Stimulated activated CD8-positive, alpha-beta memory T cell treated with anti-CD3 and anti-CD28 coated beads, Interleukin-12 subunit alpha, Interleukin-12 subunit beta, amount 100 ng/mL, for 24 hours (primary cell): ENCODE data around the gene NMT1.
A peak's percentile ranks its signal among the peaks of the same experiment; 100 is the strongest.

Source experiments
- DNase-seq: peaks from one replicate; pipeline ENCODE4 v3.0.0-alpha.2; 2020; ENCODE audit errors: extremely low read depth

The NMT1 gene

DNA sequence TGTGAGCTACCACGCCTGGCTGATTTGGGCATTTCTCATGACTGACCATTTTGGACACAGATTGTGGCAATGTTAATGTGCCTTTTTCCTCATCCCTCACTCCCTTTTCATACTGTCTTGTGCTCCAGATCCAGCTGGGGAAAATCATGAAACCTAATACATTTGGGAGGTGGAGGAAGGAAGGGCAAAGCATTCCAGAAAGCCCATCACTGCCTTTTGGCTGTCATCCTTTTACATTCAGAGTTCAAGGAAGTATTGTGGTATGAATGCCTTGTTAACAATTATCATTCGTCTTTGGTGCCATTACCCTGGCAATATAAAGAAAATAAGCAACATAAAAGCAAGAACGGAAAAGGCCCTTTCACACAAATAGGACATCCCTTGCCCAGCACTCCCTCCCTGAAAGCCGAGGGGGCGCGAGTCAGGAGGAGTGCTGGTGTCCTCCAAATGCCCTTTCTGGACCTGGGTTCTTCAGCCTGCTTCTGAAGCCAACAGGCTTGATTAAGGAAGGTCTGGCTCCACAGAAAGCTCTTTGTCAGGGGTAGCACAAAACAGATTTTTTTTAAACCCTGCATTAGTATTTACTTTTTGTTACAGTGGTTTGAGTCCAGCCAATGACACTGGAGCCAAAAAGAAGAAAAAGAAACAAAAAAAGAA lies 20.1 kb downstream of the NMT1 start:
- no peak for DNase-seq

DNA sequence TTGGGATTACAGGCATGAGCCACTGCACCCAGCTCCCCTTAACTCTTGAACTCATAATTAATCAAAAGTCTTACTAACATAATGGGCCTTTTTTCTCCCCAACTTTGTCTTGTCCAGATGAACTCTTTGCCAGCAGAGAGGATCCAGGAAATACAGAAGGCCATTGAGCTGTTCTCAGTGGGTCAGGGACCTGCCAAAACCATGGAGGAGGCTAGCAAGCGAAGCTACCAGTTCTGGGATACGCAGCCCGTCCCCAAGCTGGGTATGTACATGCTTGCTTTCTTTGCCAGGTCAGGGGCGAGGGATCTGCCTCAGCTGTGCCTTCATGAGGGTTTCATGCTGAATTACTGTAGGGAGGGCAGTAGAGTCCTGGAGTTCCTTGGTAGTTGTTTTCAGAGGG lies 25.3 kb downstream of the NMT1 start:
- DNase-seq: no peak

DNA sequence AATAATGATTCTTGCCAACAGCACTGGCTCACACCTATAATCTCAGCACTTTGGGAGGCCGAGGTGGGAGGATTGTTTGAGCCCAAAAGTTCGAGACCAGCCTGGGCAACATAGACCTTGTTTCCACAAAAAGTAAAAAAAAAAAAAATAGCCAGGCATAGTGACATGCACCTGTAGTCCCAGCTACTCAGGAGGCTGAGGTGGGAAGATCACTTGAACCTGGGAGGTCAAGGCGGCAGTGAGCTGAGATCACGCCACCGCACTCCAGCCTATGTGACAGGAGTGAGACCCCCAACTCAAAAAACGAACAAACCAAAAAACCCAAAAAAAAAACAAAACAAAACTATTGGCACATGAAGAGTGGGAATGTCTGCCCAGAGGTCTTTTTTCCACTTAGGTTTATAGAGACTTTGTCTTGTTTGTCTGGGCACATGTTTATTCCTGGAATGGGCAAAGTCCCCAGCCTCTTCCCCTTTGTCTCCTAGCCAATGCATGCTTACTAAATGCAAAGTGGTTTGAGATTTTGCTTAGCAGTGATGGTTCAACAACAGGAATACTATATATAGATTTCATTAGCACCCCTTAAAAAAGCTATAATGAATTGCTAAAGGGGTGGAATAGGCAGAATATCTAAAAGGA lies 25.9 kb downstream of the NMT1 start:
- DNase-seq: no peak

DNA sequence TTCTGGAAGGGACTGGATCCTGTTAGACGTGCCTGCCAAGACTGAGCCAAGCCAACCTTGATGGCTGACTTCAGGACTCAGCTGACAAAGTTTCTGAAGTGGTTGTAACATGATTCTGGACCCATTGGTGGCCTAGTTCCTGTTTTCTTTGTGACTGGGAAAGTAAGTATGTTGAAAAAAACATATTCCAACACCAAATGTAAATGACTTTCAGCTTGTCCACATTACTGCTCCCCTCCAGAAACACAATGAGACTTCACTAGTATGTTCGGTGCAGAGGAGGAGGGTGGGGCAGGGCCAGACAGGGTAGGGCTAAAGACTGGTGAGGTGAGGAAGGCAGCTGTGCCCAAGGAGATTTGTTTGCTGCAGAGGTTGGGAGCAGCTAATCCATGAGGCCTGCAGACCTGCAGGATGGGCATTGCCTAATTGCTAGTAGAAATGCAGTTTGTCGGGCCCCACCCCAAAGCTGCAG lies 26.4 kb downstream of the NMT1 start:
- no peak for DNase-seq

DNA sequence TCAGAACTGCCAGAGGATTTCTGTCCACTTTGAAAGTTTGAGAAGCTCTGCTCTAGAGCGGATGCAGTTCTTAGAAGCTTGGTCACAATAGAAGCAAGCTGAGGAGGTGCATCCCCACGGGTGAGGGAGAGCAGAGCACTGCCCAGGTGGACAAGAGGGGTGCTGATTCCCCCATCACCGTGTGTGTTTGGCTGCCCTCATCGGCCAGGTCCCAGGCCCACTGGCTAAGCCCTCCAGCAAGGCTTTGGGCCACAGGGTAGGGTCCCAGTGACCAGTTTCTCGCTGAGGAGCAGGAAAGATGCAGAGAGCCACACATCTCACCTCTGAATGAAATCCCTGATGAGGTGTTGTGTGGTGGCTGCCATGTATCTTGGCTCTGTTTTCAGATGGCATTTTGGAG lies 26.9 kb downstream of the NMT1 start:
- no peak for DNase-seq

DNA sequence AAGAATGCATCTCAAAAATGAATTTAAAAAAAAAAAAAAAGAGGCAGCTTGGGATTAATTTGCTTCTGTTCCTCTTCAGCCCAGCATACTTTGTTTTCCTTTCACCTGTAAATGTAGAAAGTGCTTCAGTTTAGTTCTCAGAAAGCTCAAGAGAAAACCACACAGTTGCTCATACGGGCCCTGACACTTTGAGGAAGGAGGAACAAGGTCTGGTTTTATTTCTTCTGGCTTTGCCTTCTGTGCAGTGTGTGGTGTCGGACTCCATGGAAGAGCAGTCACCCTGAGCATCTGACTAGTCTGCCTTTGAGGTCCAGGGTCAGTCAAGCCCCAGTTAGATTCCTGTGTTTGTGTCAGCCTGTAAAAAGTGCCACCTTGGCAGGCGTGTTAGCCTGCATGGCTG lies 27.6 kb downstream of the NMT1 start:
- DNase-seq: no peak

DNA sequence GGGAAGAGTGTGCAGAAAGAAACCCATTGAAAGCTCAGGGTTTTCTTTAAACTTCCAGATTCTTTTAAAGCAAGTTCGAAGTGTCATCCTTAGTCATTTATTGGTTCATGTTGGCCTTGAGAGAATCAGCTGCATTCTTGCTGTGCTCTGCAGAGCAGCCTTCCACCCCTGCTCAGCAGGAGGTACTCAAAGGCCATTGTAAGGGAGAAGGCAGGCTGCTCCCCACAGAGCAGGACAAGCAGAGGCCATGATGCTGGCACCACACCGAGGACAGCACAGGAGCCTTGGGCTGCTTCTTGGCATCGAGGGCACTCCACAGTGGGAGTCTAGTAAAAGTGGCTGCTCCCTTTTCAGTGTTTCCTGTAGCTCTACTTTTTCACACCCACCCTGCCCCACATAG lies 29.6 kb downstream of the NMT1 start:
- DNase-seq: no peak

DNA sequence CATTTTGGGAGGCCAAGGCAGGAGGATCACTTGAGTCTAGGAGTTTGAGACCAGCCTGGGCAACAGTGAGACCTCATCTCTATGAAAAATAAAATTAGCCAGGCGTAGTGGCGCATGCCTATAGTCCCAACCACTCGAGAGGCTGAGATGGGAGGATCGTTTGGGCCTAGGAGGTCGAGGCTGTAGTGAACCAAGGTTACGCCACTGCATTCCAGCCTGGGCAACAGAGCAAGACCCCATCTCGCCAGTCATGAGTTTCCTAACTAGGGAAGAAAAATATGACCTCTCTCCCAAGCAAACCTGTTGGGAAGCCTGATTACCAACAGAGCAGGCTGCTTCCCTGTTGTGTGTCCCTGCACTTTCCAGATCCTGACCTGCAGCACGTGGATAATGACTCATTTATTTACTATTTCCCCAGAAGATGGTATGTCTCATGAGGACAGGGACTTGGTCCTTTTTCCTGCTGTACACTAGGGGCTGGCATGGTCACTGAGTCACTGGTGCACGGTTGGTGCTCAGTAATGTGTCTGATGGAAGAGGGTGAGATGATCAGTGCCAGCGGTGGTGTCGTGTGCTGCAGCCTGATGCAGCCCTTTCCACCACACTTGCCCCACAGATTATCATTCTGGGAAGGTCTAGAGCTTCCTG lies 30.8 kb downstream of the NMT1 start:
- no peak for DNase-seq

DNA sequence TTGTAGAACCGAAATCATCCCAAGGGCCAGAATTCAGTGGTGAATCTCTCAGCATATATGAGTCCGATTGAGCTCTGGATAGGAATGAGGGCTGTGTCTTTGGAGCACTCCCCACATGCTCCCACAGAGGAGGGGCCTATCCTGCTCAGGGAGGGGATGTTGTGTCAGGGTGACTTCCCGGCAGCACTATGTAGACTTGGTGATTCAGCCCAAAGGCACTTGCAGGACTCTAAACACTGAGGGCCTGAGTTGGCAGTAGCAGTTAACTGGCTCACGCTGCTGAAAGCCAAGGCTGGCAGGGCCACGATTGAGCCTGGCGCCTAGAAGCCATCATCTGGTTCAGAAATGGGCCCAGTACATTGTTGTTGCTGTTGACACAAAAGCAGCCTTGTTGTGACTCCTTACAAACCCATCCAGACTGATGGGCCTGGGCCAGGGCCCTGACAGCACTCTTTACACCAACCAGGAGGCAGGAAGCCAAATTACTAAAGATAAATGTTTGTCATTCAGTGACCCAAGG lies 31.9 kb downstream of the NMT1 start:
- DNase-seq: no peak

DNA sequence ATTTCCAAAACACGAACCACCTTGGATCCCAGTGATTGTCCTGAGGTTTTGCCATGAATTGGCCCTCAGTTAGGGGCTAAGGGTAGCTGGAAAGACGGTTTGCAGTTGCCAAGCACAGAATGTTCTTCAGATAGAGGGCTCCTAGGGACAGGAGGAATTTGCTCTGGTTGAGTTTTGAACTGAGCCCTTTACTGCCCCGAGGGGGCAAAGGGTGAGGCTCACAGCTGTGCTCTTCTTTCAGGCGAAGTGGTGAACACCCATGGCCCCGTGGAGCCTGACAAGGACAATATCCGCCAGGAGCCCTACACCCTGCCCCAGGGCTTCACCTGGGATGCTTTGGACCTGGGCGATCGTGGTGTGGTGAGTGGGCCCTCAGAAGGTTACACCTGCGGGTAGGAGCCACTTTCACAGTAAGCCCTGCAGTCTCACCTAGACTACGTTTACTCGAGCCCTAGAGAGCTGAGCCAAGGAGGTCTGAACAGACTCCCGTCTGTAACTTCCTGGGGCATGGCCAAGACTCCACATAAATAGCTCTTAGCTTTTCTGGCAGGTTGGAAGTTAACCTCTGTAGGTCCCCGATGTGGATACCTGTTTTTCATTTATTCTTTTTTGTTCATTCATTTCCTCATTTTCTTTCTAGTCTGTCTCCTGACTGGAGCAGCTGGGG lies 32.5 kb downstream of the NMT1 start:
- DNase-seq: no peak

DNA sequence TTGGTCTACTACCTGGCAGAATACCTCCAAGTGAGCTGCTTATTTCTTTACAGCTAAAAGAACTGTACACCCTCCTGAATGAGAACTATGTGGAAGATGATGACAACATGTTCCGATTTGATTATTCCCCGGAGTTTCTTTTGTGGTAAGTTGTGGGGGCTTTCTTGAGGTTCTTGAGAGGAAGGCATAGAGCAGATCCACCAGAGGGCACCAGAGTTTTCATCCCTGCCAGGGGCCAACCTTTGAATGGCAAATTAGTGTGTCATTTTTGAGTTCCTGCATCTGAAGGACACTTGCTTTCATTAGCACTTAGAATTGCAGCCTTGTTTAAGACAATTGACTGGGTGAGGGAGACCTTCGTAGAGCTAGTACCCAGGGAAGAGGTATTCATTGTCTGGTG lies 35.0 kb downstream of the NMT1 start:
- no peak for DNase-seq

DNA sequence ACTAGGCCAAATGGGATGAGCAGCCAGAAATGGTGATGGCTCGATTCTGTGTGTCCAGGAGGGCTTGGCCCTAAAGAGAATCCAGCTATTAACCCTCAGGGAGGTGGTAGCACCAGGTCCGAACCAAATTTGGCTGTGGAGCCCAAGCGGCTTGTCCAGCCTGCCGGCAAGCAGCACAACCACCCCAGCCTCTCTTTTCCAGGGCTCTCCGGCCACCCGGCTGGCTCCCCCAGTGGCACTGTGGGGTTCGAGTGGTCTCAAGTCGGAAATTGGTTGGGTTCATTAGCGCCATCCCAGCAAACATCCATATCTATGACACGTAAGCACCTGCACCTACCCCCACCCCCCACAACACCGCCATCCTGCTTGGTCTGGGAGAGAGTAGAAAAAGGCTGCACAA lies 35.8 kb downstream of the NMT1 start:
- DNase-seq: no peak

DNA sequence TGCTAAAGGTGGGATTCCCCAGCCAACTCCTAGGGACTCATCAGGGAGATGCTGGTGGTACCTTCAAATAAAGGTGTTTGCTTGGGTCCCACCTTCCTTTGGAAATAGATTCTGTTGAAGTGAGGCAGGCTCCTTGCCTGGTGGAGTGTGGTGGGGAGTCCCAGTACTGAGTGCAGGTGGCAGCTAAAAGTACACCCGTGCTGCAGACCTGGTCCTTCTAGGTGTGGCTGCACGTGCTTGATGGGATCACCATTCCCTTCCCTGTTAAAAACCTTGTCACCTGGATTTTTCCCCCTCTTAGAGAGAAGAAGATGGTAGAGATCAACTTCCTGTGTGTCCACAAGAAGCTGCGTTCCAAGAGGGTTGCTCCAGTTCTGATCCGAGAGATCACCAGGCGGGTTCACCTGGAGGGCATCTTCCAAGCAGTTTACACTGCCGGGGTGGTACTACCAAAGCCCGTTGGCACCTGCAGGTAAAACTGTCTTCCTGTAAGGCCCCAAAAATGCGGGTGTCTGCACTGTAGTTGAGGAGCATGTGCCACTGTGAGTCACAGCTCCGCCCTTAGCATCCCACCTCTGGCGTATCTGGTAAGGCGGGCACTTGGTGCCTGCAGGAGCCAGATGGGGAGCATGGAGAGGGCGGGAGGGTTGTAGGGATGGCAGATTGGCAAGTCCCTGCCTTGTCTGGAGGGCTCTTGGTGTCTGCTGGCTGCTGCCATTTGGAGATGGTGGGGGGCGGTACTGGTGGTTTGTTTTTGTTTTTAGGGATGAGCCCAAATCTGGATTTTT lies 37.2 kb downstream of the NMT1 start:
- DNase-seq: no peak

DNA sequence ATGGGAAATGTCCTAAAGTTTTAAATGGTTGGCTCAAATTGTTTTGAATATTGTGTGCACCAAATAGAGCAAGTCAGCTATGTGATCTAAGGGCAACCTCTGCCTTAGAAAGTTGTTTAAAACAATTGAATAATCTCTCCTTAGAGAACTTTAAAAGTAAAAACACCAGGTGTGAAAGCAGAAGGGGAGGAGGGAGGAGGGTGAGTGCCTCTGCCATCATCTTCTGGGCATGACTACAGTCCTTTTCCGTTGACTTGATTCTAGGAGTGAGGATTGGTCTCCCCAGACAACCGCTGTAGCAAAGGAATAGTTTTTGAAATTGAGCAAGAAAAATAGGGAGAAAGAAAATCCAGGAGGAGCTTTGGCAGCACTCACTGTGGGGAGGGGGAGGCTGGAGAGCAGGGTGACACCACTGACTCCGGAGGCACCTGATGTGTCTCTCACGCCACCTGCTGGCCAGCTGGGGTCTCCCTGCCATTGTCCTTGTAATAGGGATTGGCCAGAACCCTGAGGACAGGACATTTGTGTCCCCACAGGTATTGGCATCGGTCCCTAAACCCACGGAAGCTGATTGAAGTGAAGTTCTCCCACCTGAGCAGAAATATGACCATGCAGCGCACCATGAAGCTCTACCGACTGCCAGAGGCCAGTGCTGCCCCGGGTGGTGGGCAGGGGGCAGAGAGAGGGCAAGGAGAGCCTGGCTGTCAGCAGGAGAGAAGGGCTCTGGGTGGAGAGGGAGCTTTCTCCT lies 37.9 kb downstream of the NMT1 start:
- peak; percentile 28 for DNase-seq

DNA sequence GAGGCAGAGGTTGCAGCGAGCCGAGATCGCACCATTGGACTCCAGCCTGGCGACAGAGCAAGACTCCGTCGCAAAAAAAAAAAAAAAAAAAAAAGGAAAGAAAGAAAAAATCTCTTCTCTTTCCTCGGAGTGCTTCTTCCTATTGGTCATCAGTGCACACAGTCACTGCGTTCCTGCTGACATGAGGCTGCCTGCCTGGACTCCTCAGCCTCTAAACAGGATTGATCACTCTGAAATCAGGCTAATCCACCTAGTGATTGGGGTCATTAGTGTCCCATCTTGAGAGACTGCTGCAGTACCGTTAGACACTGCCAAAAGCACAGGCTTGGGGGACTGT lies 40.4 kb downstream of the NMT1 start:
- no peak for DNase-seq

DNA sequence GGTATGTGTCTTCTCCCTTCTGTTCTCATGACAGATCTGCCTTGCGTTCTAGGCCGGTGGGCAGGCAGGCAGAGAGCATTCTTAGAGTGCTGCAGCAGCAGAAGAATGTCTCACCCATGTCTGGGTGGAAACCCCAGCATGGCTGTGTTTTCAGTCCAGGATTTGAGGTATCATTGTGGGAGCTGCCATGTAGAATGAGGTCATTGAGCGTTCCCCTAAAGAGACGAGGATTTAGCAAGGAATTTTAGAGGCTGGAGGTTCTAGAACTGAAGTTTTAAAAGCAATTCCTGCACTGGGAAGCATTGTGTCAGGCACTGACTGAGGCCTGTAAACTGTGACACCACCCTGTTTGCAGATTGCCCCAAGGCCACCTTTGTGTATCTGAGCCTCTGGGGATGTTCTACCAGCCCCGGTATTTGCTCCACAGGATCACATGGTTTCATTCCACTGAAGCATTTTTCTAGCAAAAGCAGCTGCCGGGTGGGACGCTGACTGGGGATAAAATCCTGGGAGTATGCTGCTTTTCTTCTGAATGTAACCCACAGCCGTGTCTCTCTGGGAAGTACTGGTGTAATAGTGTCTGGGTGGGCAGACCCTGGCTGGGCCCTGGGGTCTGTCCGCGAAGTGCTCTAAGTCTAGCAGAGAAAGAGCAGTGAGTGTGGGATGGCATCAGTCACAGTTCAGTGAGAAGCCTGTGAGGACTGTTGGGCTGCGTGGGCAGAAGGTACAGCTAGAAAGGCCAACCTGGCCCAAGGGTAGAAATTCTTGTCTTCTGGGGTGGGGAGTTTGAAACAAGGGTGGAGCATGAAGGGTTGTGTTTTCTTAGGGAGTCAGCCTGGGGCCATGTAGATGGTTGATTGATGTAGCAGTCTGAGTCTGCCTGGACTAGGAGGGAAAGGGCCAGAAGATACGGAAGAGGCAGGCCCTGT lies 41.0 kb downstream of the NMT1 start:
- DNase-seq: no peak

DNA sequence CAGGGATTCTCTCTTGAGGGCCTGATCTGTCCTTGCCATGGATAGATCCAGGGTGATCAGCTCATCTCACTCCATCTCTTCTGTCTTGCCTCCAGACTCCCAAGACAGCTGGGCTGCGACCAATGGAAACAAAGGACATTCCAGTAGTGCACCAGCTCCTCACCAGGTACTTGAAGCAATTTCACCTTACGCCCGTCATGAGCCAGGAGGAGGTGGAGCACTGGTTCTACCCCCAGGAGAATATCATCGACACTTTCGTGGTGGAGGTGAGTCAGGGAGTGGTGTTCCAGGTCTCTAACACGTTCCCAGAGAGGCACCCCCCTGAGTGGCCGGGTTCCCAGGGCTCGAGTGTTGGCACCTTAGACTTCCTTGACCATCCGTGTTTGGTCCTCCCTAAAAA lies 41.7 kb downstream of the NMT1 start:
- DNase-seq: no peak

DNA sequence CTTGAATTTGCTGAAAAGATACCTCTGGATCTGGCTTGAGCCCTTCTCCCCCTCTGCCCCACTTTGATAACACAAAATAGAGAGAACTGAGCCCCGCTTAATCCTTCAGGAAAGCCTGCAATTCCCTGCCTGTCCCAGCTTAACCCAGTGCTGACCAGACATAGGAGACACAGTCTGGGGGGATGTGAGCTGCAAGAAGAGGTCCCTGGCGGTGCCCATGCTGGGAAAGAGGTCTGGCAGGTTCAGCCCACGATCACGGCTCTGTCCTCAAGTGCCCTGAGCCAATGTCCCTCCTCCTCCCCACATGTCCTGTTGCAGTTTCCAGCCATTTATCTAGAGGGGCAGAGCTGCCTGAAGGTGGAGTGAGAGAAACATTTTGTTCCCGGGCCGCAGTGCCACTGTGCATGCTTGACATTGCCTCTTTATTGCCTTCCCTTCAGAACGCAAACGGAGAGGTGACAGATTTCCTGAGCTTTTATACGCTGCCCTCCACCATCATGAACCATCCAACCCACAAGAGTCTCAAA lies 42.2 kb downstream of the NMT1 start:
- no peak for DNase-seq

DNA sequence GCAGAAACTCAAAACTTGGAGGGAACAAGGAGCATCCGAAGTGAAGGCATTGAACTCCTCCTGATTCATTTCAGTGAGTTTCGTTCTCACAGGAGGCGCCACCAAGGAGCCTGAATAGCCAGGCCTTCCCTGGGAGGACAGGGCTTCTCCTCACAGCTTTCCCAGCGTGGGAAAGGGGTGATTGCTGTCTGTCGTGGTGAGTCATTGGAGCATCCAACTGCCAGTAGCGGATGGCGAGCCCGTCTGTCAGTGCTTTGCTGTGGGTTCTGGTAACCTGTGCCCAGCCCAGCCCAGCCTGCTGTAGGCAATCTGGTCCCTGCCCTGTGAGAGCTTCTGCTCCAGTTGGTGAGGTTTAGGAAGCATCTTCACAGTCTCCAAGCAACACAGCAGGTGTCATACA lies 42.9 kb downstream of the NMT1 start:
- no peak for DNase-seq

DNA sequence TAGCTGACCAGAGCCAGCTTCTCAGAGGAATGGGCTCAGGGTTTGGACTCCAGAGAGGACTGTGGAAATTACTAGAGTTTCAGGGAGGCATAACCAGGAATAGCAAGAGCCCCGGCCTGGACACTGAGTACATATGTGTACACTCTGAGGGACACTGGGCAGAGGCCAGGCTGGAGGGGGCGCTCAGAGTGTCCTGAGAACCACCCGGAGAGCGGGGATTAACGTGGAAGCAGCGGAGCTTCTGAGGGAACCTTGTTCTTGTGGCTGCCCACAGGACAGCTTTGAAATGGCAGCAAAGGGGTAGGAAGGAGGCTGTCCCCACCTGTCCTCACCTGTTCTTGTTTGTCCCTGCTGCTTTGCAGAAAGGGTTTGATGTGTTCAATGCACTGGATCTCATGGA lies 43.4 kb downstream of the NMT1 start:
- DNase-seq: no peak
